HG03354 (cell line): ENCODE results near the gene PRR4.

Source experiments
- ATAC-seq: cut with Tn5 transposase; IDR thresholded peaks from one replicate; pipeline ENCODE4 v1.9.1; 2021; ENCODE audit warnings: mild to moderate bottlenecking; ENCODE audit not compliant: unreplicated experiment, poor library complexity, severe bottlenecking

PRR4 gene

DNA sequence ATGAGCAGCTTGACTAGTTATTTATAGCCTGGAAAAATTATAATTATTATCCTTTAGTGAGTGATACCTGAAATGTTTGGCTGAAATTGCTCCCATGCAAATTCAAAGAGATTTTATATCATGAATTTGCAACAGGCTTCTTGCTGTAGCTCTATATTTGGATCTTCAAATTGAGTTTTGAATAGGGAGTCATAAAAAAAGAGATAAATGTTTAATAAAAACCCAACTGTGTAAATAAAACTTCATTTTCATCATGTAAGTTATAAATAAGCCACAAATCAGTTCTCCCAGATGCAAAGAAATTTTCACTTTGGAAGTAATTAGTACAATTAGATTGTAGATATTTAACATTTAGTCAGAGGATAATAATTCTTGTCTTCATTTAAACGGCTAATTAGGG is 42.1 kb downstream of the PRR4 start, which contains the start of gene TAS2R8:
Gene TAS2R8, minus strand, starts transcription at position 101 of the 400 bp plus-strand sequence. CDS start 306 bp downstream, outside the sequence.
- no peak for ATAC-seq

GRCh38 chr12:10802587-10802986 is 46.7 kb downstream of the PRR4 start, which contains the start of gene TAS2R7:
TSS of gene TAS2R7 (minus strand) at chr12:10802627. CDS start at chr12:10802570, 57 bp downstream.
- ATAC-seq = no peak

GRCh38 chr12:10801741-10802140 is 47.5 kb downstream of the PRR4 start:
- no peak for ATAC-seq
